Glutamatergic neuron (in vitro differentiated cells): ENCODE measurements around the gene ISLR. TPM values are rescaled to one million over a fixed set of nuclear protein-coding genes. Genes with fewer than 3 reads are reported as not detected.

ENCODE experiments used
- DNase-seq: peaks from one replicate; pipeline ENCODE4 v3.0.0; 2022
- H3K27ac Mint-ChIP-seq: one replicate; pipeline ENCODE4 v1.8.0; 2020; ENCODE audit warnings: mild to moderate bottlenecking, mixed read lengths, inconsistent platforms; ENCODE audit not compliant: unreplicated experiment
- H3K27me3 Mint-ChIP-seq: one replicate; pipeline ENCODE4 v1.8.0; 2020; ENCODE audit warnings: mild to moderate bottlenecking, moderate library complexity, mixed read lengths, inconsistent platforms; ENCODE audit not compliant: unreplicated experiment
- H3K36me3 Mint-ChIP-seq: one replicate; pipeline ENCODE4 v1.8.0; 2020; ENCODE audit warnings: mild to moderate bottlenecking, mixed read lengths, inconsistent platforms; ENCODE audit not compliant: unreplicated experiment
- H3K4me1 Mint-ChIP-seq: one replicate; pipeline ENCODE4 v1.8.0; 2020; ENCODE audit warnings: mild to moderate bottlenecking, low read depth, mixed read lengths, inconsistent platforms; ENCODE audit not compliant: unreplicated experiment
- H3K4me3 Mint-ChIP-seq: one replicate; pipeline ENCODE4 v1.8.0; 2020; ENCODE audit warnings: mild to moderate bottlenecking, mixed read lengths, inconsistent platforms; ENCODE audit not compliant: unreplicated experiment
- H3K9me3 Mint-ChIP-seq: one replicate; pipeline ENCODE4 v1.8.0; 2020; ENCODE audit warnings: mild to moderate bottlenecking, moderate library complexity, mixed read lengths, inconsistent platforms; ENCODE audit not compliant: unreplicated experiment
- CTCF ChIP-seq: fragments of 200-600 bp; sonication (generic); IDR thresholded peaks from one replicate; pipeline ENCODE4 v1.5.0; 2021; ENCODE audit not compliant: partially characterized antibody, unreplicated experiment
- total RNA-seq: library from RNA; stranded (reverse); fragmentation: NEBNext Ultra II Directional; extraction: Animal tissue kit (Norgen Biotek cat#: 25700); gene quantifications from one replicate; pipeline ENCODE4 v1.2.1, GENCODE V29; 2021; ENCODE audit not compliant: unreplicated experiment

Gene ISLR
- total RNA-seq, 1 donor from 2014 or later, result 1.2 TPM

- Mint-ChIP-seq H3K27ac (no peak overlapping the region), H3K36me3 (peaks cover 2% of the 10 kb centered on the region), H3K4me3 (no peak overlapping the region), H3K27me3 (peaks cover 12% of the 10 kb centered on the region), H3K4me1 (peaks cover 15% of the 10 kb centered on the region), H3K9me3 (peaks cover 2% of the 10 kb centered on the region)
- no peak for DNase-seq
- TF ChIP-seq CTCF, result no peak
Observed at GRCh38 chr15:74214324-74215021, 41.0 kb downstream of the ISLR start.

- no peak overlapping the region for H3K27ac Mint-ChIP-seq
- no peak overlapping the region for H3K4me3 Mint-ChIP-seq
- peaks cover 26% of the 10 kb centered on the region for H3K4me1 Mint-ChIP-seq
- peaks cover 10% of the 10 kb centered on the region for H3K27me3 Mint-ChIP-seq
- H3K9me3 Mint-ChIP-seq, result peaks cover 5% of the 10 kb centered on the region
- peaks cover 4% of the 10 kb centered on the region for H3K36me3 Mint-ChIP-seq
- no peak for TF ChIP-seq CTCF
- no peak for DNase-seq
Observed at GRCh38 chr15:74215958-74216357, 42.4 kb downstream of the ISLR start.

- Mint-ChIP-seq H3K27me3 (peaks cover 14% of the 10 kb centered on the region), H3K27ac (no peak overlapping the region), H3K4me1 (peaks cover 36% of the 10 kb centered on the region), H3K4me3 (no peak overlapping the region), H3K9me3 (peaks cover 8% of the 10 kb centered on the region), H3K36me3 (peaks cover 4% of the 10 kb centered on the region)
- no peak for TF ChIP-seq CTCF
- DNase-seq, result no peak
Observed at GRCh38 chr15:74216949-74217348, 43.4 kb downstream of the ISLR start.

- Mint-ChIP-seq H3K27ac (no peak overlapping the region), H3K4me3 (no peak overlapping the region), H3K4me1 (peaks cover 40% of the 10 kb centered on the region), H3K9me3 (peaks cover 14% of the 10 kb centered on the region), H3K27me3 (peaks cover 19% of the 10 kb centered on the region), H3K36me3 (peaks cover 4% of the 10 kb centered on the region)
- no peak for TF ChIP-seq CTCF
- no peak for DNase-seq
Observed at GRCh38 chr15:74217907-74218885, 44.7 kb downstream of the ISLR start.
